Brain microvascular endothelial cell (primary cell): ENCODE results near the gene GPER1.

ENCODE experiments used
- DNase-seq: peaks from one replicate; pipeline ENCODE4 v3.0.0-alpha.2; 2020
- H3K27ac ChIP-seq: fragments of 250-450 bp; sonication (Bioruptor Pico); 2 replicates; pipeline ENCODE4 v1.5.1; 2020; ENCODE audit warnings: mild to moderate bottlenecking, moderate library complexity
- H3K27me3 ChIP-seq: fragments of 250-450 bp; sonication (Bioruptor Pico); replicated peaks from 2 replicates; pipeline ENCODE4 v1.5.1; 2020; ENCODE audit warnings: mild to moderate bottlenecking
- H3K36me3 ChIP-seq: fragments of 250-450 bp; sonication (Bioruptor Pico); replicated peaks from 2 replicates; pipeline ENCODE4 v1.5.1; 2020; ENCODE audit warnings: mild to moderate bottlenecking
- H3K4me3 ChIP-seq: 2 replicates; pipeline ENCODE4 v1.5.1; 2011; ENCODE audit warnings: low read depth, mild to moderate bottlenecking, control low read depth, low read length, moderate library complexity
- CTCF ChIP-seq: IDR thresholded peaks from 2 replicates; pipeline ENCODE4 v1.5.1; 2011; ENCODE audit warnings: low read depth, mild to moderate bottlenecking, moderate library complexity, low read length, control low read depth, inconsistent platforms; ENCODE audit errors: missing control alignments
- in situ Hi-C: cut with HindIII; loops from 2 replicates; pipeline ENCODE4 v1.10.0; 2017; ENCODE audit warnings: low sequenced_read_pairs, low pct_ligation_motif_present

Gene GPER1

GRCh38 chr7:1127001-1127400, 39.1 kb downstream of the GPER1 start:
- Histone ChIP-seq H3K27ac (no peak overlapping the region), H3K4me3 (no peak overlapping the region), H3K36me3 (peaks cover 4% of the 10 kb centered on the region), H3K27me3 (no peaks in the 10 kb centered on the region)
- DNase-seq, result no peak
- in situ Hi-C loops, result no loop called here
- no peak for TF ChIP-seq CTCF

DNA sequence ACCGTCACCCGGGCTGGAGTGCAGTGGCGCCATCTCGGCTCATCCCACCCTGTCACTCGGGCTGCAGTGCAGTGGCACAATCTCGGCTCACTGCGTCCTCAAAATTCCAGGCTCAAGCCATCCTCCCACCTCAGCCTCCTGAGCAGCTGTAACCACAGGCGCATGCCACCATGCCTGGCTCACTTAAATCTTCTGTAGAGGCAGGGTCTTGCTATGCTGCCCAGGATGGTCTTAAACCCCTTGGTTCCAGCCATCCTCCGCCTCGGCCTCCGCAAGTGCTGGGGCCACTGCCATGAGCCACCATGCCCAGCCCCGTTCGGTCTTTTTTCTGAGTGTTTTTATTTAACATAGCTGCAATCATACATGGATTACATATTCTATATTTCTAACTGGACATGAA, 41.5 kb downstream of the GPER1 start:
- peaks cover 4% of the 10 kb centered on the region for H3K36me3 ChIP-seq
- no peaks in the 10 kb centered on the region for H3K27me3 ChIP-seq
- in situ Hi-C loops, result no loop called here
- DNase-seq, result no peak
- no peak for TF ChIP-seq CTCF
- H3K27ac ChIP-seq, result no peak overlapping the region
- H3K4me3 ChIP-seq, result no peak overlapping the region

GRCh38 chr7:1130021-1130990, 42.4 kb downstream of the GPER1 start:
- Histone ChIP-seq H3K27me3 (no peaks in the 10 kb centered on the region), H3K4me3 (no peak overlapping the region), H3K36me3 (peaks cover 4% of the 10 kb centered on the region), H3K27ac (no peak overlapping the region)
- no peak for DNase-seq
- no peak for TF ChIP-seq CTCF
- in situ Hi-C loops, result no loop called here

- H3K27me3 ChIP-seq, result no peaks in the 10 kb centered on the region
- H3K27ac ChIP-seq, result no peak overlapping the region
- peaks cover under 1% of the 10 kb centered on the region for H3K36me3 ChIP-seq
- in situ Hi-C loops, result no loop called here
- no peak for TF ChIP-seq CTCF
- no peak overlapping the region for H3K4me3 ChIP-seq
- DNase-seq, result no peak
Observed at GRCh38 chr7:1131471-1132265, 43.8 kb downstream of the GPER1 start.

DNA sequence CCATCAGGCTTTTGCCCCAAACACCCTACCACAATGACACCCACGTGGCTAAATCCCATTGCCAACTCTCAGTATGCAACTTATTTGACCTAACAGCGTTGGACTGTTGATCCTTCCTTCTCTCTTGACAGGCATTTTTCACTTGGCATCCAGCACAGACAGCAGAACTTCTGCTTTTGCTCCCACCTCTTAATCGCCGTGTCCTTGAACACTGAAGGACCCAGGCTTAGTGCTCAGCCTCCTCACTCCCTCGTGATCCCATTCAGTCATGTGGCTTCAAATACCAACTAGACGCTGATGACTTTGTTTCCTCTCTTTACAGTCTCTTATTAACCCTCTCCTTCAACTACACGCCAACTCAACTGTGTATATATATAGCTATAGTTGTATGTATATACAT, 47.0 kb downstream of the GPER1 start:
- in situ Hi-C loops, result no loop called here
- no peak for TF ChIP-seq CTCF
- Histone ChIP-seq H3K4me3 (no peak overlapping the region), H3K27me3 (no peaks in the 10 kb centered on the region), H3K36me3 (no peaks in the 10 kb centered on the region), H3K27ac (no peak overlapping the region)
- DNase-seq, result no peak
